Esophagus squamous epithelium (tissue), 5 donors: ENCODE data around the gene HOXB13. TPM values are rescaled to one million over a fixed set of nuclear protein-coding genes. Genes with fewer than 3 reads are reported as not detected.

Source experiments
- DNase-seq: peaks from one replicate; lab custom pipeline; 2025; lab: John Stamatoyannopoulos, UW
- H3K27ac ChIP-seq, 4 donors: fragments of 200-600 bp; sonication (generic); one replicate each; pipeline ENCODE4 v1.5.1; 2016 to 2019; ENCODE audit warnings: mild to moderate bottlenecking in 1 of 4
- H3K27me3 ChIP-seq, 4 donors: fragments of 200-600 bp; sonication (generic); 1 replicate in 3 of 4; 2 replicates in 1 of 4; pipeline versions ENCODE4 v1.5.1 to v1.6.0; 2017 to 2021; ENCODE audit warnings: antibody characterized with exemption in 1 of 4
- H3K36me3 ChIP-seq, 3 donors: fragments of 200-600 bp; sonication (generic); one replicate each; pipeline ENCODE4 v1.5.1; 2016 to 2019
- H3K4me1 ChIP-seq, 3 donors: fragments of 200-600 bp; sonication (generic); one replicate each; pipeline ENCODE4 v1.5.1; 2017 to 2019
- H3K4me3 ChIP-seq, 4 donors: fragments of 200-600 bp; sonication (generic); 1 replicate in 3 of 4; 2 replicates in 1 of 4; pipeline ENCODE4 v1.5.1; 2016 to 2019; ENCODE audit warnings: mild to moderate bottlenecking in 2 of 4, moderate library complexity in 1 of 4
- H3K9me3 ChIP-seq, 3 donors: fragments of 200-600 bp; sonication (generic); one replicate each; pipeline ENCODE4 v1.5.1; 2016 to 2019
- POLR2A ChIP-seq, 4 donors: fragments of 450-650 bp; IDR thresholded peaks; one replicate each; pipeline ENCODE4 v1.6.1; 2017; ENCODE audit warnings: antibody characterized with exemption in 4 of 4, mild to moderate bottlenecking in 4 of 4, moderate library complexity in 3 of 4
- WGBS, 2 donors: methylation state at CpG; one replicate each; pipeline ENCODE4 v1.1.5; 2018; 5-methylcytosine and 5-hydroxymethylcytosine counted together
- intact Hi-C: fragments of 100-400 bp; cut with DNase I; formaldehyde crosslinking; loops from one replicate; pipeline ENCODE4 v1.15.0; 2022
- total RNA-seq, 4 donors: library from RNA; depleted of rRNA; stranded (reverse); fragments of >200 nt; gene quantifications; one replicate each; pipeline ENCODE4 v1.1.0, GENCODE V29; 2016
- TF ChIP-seq, protein P1 (sequence below), 6 experiments: fragments of 450-650 bp in 4 of 6; fragments of 200-600 bp in 2 of 6; sonication (generic) in 2 of 6; IDR thresholded peaks; one replicate each; pipeline ENCODE4 v1.5.1; 2016 to 2019; ENCODE audit warnings: antibody characterized with exemption in 6 of 6, mild to moderate bottlenecking in 4 of 6, moderate library complexity in 4 of 6
- donor health status: DM: yes; HTN: yes; CAD: no.

Gene HOXB13
- total RNA-seq, 4 donors from 2014 or later = not detected

DNA sequence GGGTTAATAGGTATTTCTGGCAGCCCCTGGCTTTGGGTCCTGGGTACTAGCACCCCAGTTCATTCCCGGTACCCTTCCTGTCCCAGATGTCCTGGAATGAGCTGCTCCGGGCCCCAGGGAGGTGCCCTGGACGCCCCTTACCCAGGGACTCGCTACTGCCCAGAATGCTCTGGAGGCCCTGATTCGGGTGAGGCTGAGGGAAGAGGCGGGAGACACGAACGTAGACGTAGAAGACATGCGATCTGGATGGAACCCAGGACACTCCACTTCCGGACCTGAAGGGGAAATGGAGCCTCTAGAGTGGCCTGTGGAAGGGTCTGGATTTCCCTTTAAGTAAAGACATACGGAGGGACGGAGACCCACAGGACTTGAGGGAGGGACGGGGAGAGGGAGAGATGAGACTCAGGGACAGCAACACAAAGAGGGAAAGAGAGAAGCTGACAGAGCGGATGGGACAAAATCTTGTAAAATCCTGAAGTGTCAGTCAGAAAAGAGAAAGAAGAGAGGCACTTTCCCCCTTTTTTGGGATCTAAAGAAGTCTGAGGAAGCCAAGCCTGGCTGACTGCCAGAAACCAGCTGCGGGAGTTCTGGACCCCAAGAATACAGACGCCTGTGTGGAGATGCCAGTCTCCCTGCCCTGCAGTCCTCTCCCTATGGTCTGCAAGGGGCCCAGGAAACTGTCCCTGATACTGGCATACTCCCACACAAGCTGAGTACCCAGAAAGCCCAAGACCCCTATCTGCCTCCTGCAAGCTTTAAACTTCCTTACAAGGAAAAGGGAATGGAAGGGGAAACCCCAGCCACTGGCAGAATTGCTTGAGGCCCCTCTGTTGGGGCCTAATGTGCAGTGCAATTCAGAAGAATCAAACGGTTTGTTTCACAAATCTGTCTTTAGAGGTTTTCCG is 1.0 kb upstream of the HOXB13 start:
- no peaks in the 10 kb centered on the region for H3K9me3 ChIP-seq
- peaks cover 3 to 35% (median 18%) of the 10 kb centered on the region in 3 donors for H3K4me1 ChIP-seq
- DNase-seq = no peak
- H3K27ac ChIP-seq = no peak overlapping the region
- H3K36me3 ChIP-seq = no peaks in the 10 kb centered on the region
- no peak for TF ChIP-seq POLR2A (IDR thresholded peaks at IDR 0.05)
- TF ChIP-seq, protein P1, sequence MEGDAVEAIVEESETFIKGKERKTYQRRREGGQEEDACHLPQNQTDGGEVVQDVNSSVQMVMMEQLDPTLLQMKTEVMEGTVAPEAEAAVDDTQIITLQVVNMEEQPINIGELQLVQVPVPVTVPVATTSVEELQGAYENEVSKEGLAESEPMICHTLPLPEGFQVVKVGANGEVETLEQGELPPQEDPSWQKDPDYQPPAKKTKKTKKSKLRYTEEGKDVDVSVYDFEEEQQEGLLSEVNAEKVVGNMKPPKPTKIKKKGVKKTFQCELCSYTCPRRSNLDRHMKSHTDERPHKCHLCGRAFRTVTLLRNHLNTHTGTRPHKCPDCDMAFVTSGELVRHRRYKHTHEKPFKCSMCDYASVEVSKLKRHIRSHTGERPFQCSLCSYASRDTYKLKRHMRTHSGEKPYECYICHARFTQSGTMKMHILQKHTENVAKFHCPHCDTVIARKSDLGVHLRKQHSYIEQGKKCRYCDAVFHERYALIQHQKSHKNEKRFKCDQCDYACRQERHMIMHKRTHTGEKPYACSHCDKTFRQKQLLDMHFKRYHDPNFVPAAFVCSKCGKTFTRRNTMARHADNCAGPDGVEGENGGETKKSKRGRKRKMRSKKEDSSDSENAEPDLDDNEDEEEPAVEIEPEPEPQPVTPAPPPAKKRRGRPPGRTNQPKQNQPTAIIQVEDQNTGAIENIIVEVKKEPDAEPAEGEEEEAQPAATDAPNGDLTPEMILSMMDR (IDR thresholded peaks at IDR 0.05) = no peak
- 12 to 18% methylated on average over 14 of the region's 19 CpGs for WGBS, 2 donors
- peaks cover 61 to 100% (median 79%) of the 10 kb centered on the region in 4 donors for H3K27me3 ChIP-seq
- H3K4me3 ChIP-seq = no peak overlapping the region
- intact Hi-C loops = loop anchor here (5.0 kb wide), 1 partner anchor 63 kb away; no protein-coding TSS in a partner anchor

DNA sequence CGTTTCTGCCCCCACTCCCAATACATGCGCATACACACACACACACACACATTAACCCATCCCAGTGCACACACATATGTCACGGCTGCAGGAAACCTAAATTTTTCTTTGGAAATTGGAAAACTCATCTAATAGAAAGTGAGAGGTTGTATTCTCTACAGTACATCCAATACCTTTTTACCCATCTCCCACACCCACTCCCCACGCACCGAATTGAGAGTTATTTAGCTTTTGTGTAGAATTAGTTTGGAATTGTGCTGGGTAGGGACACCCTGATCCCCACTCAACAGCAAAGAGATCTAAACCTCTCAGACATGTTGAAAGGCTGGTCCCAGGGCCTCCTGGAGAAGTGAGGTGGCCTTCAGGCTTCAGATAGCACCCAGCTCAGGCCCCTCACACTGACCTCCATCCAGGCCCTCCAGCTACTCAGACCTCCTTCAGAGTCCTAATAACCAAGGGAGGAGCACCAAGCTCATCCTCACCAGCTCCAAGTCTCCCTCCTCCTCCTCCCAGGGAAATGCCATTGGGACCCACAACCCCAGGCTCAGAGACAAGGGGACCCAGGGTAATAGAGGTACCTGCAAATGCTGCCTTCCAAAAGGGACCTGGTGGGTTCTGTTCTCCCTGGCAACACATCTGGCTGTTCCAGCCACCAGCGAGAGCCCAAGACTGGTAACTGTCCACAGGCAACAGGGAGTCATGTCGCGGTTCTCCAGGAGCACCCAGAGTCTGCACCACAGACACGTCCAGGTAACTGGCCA is 955 bp downstream of the HOXB13 start:
- intact Hi-C loops = loop anchor here (5.0 kb wide), 1 partner anchor 65 kb away; no protein-coding TSS in a partner anchor
- H3K27me3 ChIP-seq = peaks cover 65 to 100% (median 83%) of the 10 kb centered on the region in 4 donors

DNA sequence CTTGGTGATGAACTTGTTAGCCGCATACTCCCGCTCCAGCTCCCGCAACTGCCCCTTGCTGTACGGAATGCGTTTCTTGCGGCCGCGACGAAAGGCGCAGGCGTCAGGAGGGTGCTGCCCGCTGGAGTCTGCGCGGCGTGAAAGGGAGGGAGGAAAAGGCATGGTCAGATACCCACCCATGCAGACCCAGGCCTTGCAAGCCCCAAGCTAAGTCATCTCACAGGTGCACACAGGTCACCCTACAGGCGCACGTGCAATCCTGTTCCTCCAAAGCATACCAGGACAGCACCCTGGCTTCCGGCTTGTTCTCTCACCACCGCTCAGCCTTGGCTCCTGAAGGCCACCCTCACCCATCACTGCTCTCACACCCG is 1.6 kb downstream of the HOXB13 start:
- 13 to 23% methylated on average over 5 to 7 of the region's 20 CpGs for WGBS, 2 donors
- H3K27me3 ChIP-seq = peaks cover 70 to 100% (median 87%) of the 10 kb centered on the region in 4 donors
- H3K9me3 ChIP-seq = no peaks in the 10 kb centered on the region
- DNase-seq = no peak
- H3K36me3 ChIP-seq = no peaks in the 10 kb centered on the region
- TF ChIP-seq, protein P1 (IDR thresholded peaks at IDR 0.05) = no peak
- TF ChIP-seq POLR2A (IDR thresholded peaks at IDR 0.05) = no peak
- H3K4me3 ChIP-seq = no peak overlapping the region
- H3K4me1 ChIP-seq = peaks cover 7 to 46% (median 33%) of the 10 kb centered on the region in 3 donors
- intact Hi-C loops = loop anchor here (5.0 kb wide), 1 partner anchor 65 kb away; no protein-coding TSS in a partner anchor
- H3K27ac ChIP-seq = no peak overlapping the region

More for the DNA sequence above, 955 bp downstream of the HOXB13 start:
- H3K9me3 ChIP-seq = no peaks in the 10 kb centered on the region
- no peaks in the 10 kb centered on the region for H3K36me3 ChIP-seq
- H3K4me3 ChIP-seq = no peak overlapping the region
- TF ChIP-seq, protein P1 (IDR thresholded peaks at IDR 0.05) = no peak
- no peak for TF ChIP-seq POLR2A (IDR thresholded peaks at IDR 0.05)
- peaks cover 7 to 45% (median 33%) of the 10 kb centered on the region in 3 donors for H3K4me1 ChIP-seq
- 50 to 53% methylated on average over 5 of the region's 9 CpGs for WGBS, 2 donors
- no peak for DNase-seq
- H3K27ac ChIP-seq = no peak overlapping the region

DNA sequence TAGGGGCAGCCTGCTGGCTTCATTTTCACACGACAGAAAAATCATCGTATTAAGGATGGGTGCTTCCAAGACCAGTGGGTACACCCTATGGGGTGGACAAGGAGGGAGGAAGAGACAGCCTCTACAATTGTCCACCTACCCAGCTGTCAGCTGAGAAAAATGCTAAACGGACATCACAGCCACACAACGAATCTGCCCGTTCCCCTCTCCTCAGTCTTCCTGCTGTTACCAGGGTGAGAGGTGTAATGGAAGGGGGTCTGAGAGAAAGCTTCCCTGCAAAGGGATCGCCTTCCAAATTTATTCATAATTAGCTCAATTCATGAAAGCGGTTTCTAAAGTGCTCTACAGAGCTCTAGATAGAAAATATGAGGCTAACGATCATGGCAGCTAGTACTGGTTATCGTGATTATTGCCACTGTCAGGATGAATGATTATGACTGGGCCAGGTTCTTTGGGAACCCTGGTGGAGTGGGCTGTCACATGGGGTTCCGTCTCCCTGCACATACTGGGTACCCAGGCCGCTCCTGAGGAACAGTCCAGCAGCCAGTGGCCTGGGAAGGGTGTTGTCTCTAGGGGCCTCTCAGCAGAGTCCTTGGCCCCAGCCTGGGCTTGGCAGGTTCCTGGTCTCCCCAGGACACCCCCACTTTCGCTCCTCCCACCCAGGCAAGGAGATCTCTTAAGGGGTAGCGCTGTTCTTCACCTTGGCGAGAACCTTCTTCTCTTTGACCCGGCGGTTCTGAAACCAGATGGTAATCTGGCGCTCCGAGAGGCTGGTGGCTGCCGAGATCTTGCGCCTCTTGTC is 2.2 kb downstream of the HOXB13 start:
- peaks cover 74 to 100% (median 89%) of the 10 kb centered on the region in 4 donors for H3K27me3 ChIP-seq
- no peak overlapping the region for H3K4me3 ChIP-seq
- intact Hi-C loops = loop anchor here (5.0 kb wide), 1 partner anchor 66 kb away; no protein-coding TSS in a partner anchor
- H3K36me3 ChIP-seq = no peaks in the 10 kb centered on the region
- TF ChIP-seq POLR2A (IDR thresholded peaks at IDR 0.05) = no peak
- TF ChIP-seq, protein P1 (IDR thresholded peaks at IDR 0.05) = no peak
- DNase-seq = no peak
- 19 to 20% methylated on average over 12 to 20 of the region's 20 CpGs for WGBS, 2 donors
- H3K4me1 ChIP-seq = peaks cover 7 to 46% (median 33%) of the 10 kb centered on the region in 3 donors
- no peaks in the 10 kb centered on the region for H3K9me3 ChIP-seq
- no peak overlapping the region for H3K27ac ChIP-seq
